HL-60 (cell line): ENCODE measurements around the gene HCK.
A peak's percentile ranks its signal among the peaks of the same experiment; 100 is the strongest.

Experiments
- DNase-seq, 2 experiments: peaks; one replicate each; pipeline ENCODE4 v3.0.0-alpha.2; 2010 to 2020; ENCODE audit warnings: low read depth in 1 of 2, low spot score in 1 of 2
- H3K27ac ChIP-seq: fragments of 250-450 bp; sonication (Bioruptor Pico); replicated peaks from 2 replicates; pipeline ENCODE4 v1.5.1; 2020; ENCODE audit warnings: mild to moderate bottlenecking, moderate library complexity
- H3K27me3 ChIP-seq: fragments of 250-450 bp; sonication (Bioruptor Pico); 2 replicates; pipeline ENCODE4 v1.5.1; 2021; ENCODE audit warnings: mild to moderate bottlenecking, moderate library complexity; ENCODE audit not compliant: insufficient read depth, poor library complexity, severe bottlenecking
- H3K4me3 ChIP-seq: replicated peaks from 2 replicates; pipeline ENCODE4 v1.5.1; 2011; ENCODE audit warnings: mild to moderate bottlenecking, control low read depth, low read length; ENCODE audit not compliant: insufficient read depth
- CTCF ChIP-seq: IDR thresholded peaks from one replicate; pipeline ENCODE4 v1.5.1; 2011; ENCODE audit warnings: low read length, control low read depth, inconsistent platforms; ENCODE audit not compliant: insufficient read depth
- GABPA ChIP-seq: IDR thresholded peaks from 2 replicates; pipeline ENCODE4 v1.6.1; 2012; ENCODE audit warnings: low read depth
- POLR2AphosphoS5 ChIP-seq: IDR thresholded peaks from 2 replicates; pipeline ENCODE4 v1.6.1; 2012; ENCODE audit warnings: low read depth
- REST ChIP-seq: IDR thresholded peaks from 2 replicates; pipeline ENCODE4 v1.6.1; 2012; ENCODE audit warnings: low read depth; ENCODE audit not compliant: insufficient replicate concordance
- SPI1 ChIP-seq: IDR thresholded peaks from 2 replicates; pipeline ENCODE4 v1.6.1; 2012; ENCODE audit warnings: low read depth, mild to moderate bottlenecking, borderline replicate concordance

The HCK gene

GRCh38 chr20:32079655-32080109, 27.6 kb downstream of the HCK start:
- Histone ChIP-seq H3K4me3 (no peak overlapping the region), H3K27me3 (no peaks in the 10 kb centered on the region), H3K27ac (peak overlapping the region; percentile 60)
- DNase-seq: no peak
- TF ChIP-seq POLR2AphosphoS5: no peak
- TF ChIP-seq CTCF: no peak
- TF ChIP-seq SPI1: no peak
- TF ChIP-seq REST: no peak
- no peak for TF ChIP-seq GABPA

GRCh38 chr20:32080783-32081182, 28.7 kb downstream of the HCK start:
- Histone ChIP-seq H3K4me3 (no peak overlapping the region), H3K27ac (no peak overlapping the region), H3K27me3 (no peaks in the 10 kb centered on the region)
- TF ChIP-seq GABPA (no peak), SPI1 (no peak), CTCF (no peak), REST (no peak), POLR2AphosphoS5 (no peak)
- DNase-seq: no peak

GRCh38 chr20:32083469-32083868, 31.4 kb downstream of the HCK start:
- Histone ChIP-seq H3K27me3 (no peaks in the 10 kb centered on the region), H3K27ac (no peak overlapping the region), H3K4me3 (no peak overlapping the region)
- no peak for DNase-seq
- TF ChIP-seq POLR2AphosphoS5 (no peak), SPI1 (no peak), GABPA (no peak), CTCF (no peak), REST (no peak)
